K562 (cell line): ENCODE data around the gene HES6. TPM values are rescaled to one million over a fixed set of nuclear protein-coding genes. Genes with fewer than 3 reads are reported as not detected.

ENCODE experiments used
- CBFB ChIP-seq: sonication (generic); formaldehyde crosslinking; IDR thresholded peaks from 2 replicates; pipeline ENCODE4 v1.4.0; 2020; ENCODE audit warnings: mild to moderate bottlenecking, missing genetic modification reagents
- E2F3 ChIP-seq: fragments of 250-450 bp; sonication (Bioruptor Pico); IDR thresholded peaks from 2 replicates; pipeline ENCODE4 v1.4.0; 2020; ENCODE audit warnings: mild to moderate bottlenecking
- ELF1 ChIP-seq: fragments of 200-800 bp; sonication (Bioruptor generic); IDR thresholded peaks from 2 replicates; pipeline ENCODE4 v1.6.1; 2016; ENCODE audit warnings: missing genetic modification characterization, missing compliant biosample characterization
- ILK ChIP-seq: fragments of 450-650 bp; IDR thresholded peaks from 2 replicates; pipeline ENCODE4 v1.6.1; 2016; ENCODE audit warnings: missing genetic modification characterization, low read depth, mild to moderate bottlenecking, missing compliant biosample characterization, moderate library complexity, borderline replicate concordance
- JUND ChIP-seq, 2 experiments: IDR thresholded peaks; 2 replicates in 1 of 2; 3 replicates in 1 of 2; pipeline ENCODE4 v1.6.1; 2011; ENCODE audit warnings: borderline replicate concordance in 2 of 2, low read depth in 2 of 2, low read length in 2 of 2, improper control_type of control experiment in 1 of 2, missing biosample characterization in 1 of 2, missing genetic modification characterization in 1 of 2, missing genetic modification reagents in 1 of 2
- KDM5B ChIP-seq: fragments of 200-600 bp; sonication (generic); IDR thresholded peaks from 2 replicates; pipeline ENCODE4 v1.6.1; 2012; ENCODE audit warnings: low read depth, mild to moderate bottlenecking, moderate library complexity, low read length, control low read depth, inconsistent platforms; ENCODE audit not compliant: insufficient replicate concordance
- L3MBTL2 ChIP-seq: fragments of 450-650 bp; IDR thresholded peaks from 2 replicates; pipeline ENCODE4 v1.6.1; 2016; ENCODE audit warnings: mild to moderate bottlenecking, moderate library complexity
- NRF1 ChIP-seq, 2 experiments: fragments of 450-650 bp; IDR thresholded peaks in 1 of 2; conservative IDR thresholded peaks in 1 of 2; 2 replicates each; pipeline ENCODE4 v1.6.1; 2014; ENCODE audit warnings: mild to moderate bottlenecking in 2 of 2
- PHF8 ChIP-seq: fragments of 200-600 bp; sonication (generic); IDR thresholded peaks from 2 replicates; pipeline ENCODE4 v1.6.1; 2012; ENCODE audit warnings: mixed run types, mild to moderate bottlenecking, inconsistent platforms, low read length, moderate library complexity, borderline replicate concordance
- POLR2A ChIP-seq: fragments of 450-650 bp; conservative IDR thresholded peaks from 2 replicates; pipeline ENCODE4 v1.6.1; 2016
- POLR2B ChIP-seq: fragments of 450-650 bp; IDR thresholded peaks from 2 replicates; pipeline ENCODE4 v1.6.1; 2018; ENCODE audit warnings: low read depth; ENCODE audit not compliant: partially characterized antibody
- RB1 ChIP-seq: fragments of 450-650 bp; IDR thresholded peaks from 2 replicates; pipeline ENCODE4 v1.6.1; 2017; ENCODE audit warnings: low read depth, mild to moderate bottlenecking
- SAFB ChIP-seq: fragments of 200-400 bp; formaldehyde crosslinking; IDR thresholded peaks from 2 replicates; pipeline ENCODE4 v1.6.1; 2017; ENCODE audit warnings: low read depth, low read length, borderline replicate concordance
- SIN3A ChIP-seq, 2 experiments: fragments of 150-350 bp in 1 of 2; IDR thresholded peaks; 2 replicates each; pipeline ENCODE4 v1.6.1; 2011 to 2016; ENCODE audit warnings: borderline replicate concordance in 2 of 2, low read depth in 2 of 2, low read length in 2 of 2, mild to moderate bottlenecking in 2 of 2, moderate library complexity in 2 of 2; ENCODE audit not compliant: control insufficient read depth in 1 of 2
- SMAD4 ChIP-seq: fragments of 250-450 bp; sonication (Bioruptor Pico); conservative IDR thresholded peaks from 2 replicates; pipeline ENCODE4 v1.8.0; 2021; ENCODE audit warnings: inconsistent platforms, mild to moderate bottlenecking, moderate library complexity
- TAF1 ChIP-seq: IDR thresholded peaks from 2 replicates; pipeline ENCODE4 v1.6.1; 2011; ENCODE audit warnings: mild to moderate bottlenecking, low read length, moderate library complexity; ENCODE audit not compliant: insufficient read depth, control insufficient read depth, severe bottlenecking; ENCODE audit errors: extremely low read depth
- ZNF175 ChIP-seq: fragments of 200-800 bp; sonication (Bioruptor generic); IDR thresholded peaks from 2 replicates; pipeline ENCODE4 v1.6.1; 2016; ENCODE audit warnings: low read depth, mild to moderate bottlenecking, missing genetic modification characterization, missing compliant biosample characterization
- ZNF695 ChIP-seq: fragments of 450-650 bp; formaldehyde crosslinking; IDR thresholded peaks from 2 replicates; pipeline ENCODE4 v1.4.0; 2020; ENCODE audit warnings: mild to moderate bottlenecking, moderate library complexity
- polyA plus RNA-seq, 8 experiments: library from polyadenylated mRNA; depleted of rRNA in 4 of 8; stranded (reverse) in 5 of 8; unstranded in 3 of 8; fragments of >200 nt; fragmentation: Nextera tagmentation in 2 of 8; fragmentation: Illumina TruSeq in 1 of 8; extraction: Ambion mirVana in 2 of 8; extraction: Trizol in 1 of 8; gene quantifications; 2 replicates each; pipeline versions ENCODE4 v1.2.1 to v1.2.3, GENCODE V29; 2011 to 2014; ENCODE audit warnings: inconsistent platforms in 1 of 8, missing spikeins in 1 of 8
- total RNA-seq, 7 experiments: library from RNA; depleted of rRNA in 6 of 7; stranded (reverse); fragments of >200 nt in 6 of 7; fragmentation: Illumina TruSeq in 2 of 7; extraction: Trizol in 2 of 7; gene quantifications; 2 replicates each; pipeline versions ENCODE4 v1.2.1 to v1.2.3, GENCODE V29; 2011 to 2021; ENCODE audit warnings: low replicate concordance in 1 of 7
- TF ChIP-seq, protein P1 (sequence below): fragments of 450-650 bp; IDR thresholded peaks from 2 replicates; pipeline ENCODE4 v1.6.1; 2017; ENCODE audit warnings: antibody characterized with exemption, mild to moderate bottlenecking
- TF ChIP-seq, protein P2 (sequence below): fragments of 250-450 bp; sonication (Bioruptor Pico); IDR thresholded peaks from 2 replicates; pipeline ENCODE4 v1.5.1; 2021; ENCODE audit warnings: mild to moderate bottlenecking

The HES6 gene
- total and polyA plus RNA-seq, 9 of the 15 experiments (the other 6 are each of a cell fraction or from before 2014, with no cell fraction given): 6.2 to 133 (median 29.2) TPM

DNA sequence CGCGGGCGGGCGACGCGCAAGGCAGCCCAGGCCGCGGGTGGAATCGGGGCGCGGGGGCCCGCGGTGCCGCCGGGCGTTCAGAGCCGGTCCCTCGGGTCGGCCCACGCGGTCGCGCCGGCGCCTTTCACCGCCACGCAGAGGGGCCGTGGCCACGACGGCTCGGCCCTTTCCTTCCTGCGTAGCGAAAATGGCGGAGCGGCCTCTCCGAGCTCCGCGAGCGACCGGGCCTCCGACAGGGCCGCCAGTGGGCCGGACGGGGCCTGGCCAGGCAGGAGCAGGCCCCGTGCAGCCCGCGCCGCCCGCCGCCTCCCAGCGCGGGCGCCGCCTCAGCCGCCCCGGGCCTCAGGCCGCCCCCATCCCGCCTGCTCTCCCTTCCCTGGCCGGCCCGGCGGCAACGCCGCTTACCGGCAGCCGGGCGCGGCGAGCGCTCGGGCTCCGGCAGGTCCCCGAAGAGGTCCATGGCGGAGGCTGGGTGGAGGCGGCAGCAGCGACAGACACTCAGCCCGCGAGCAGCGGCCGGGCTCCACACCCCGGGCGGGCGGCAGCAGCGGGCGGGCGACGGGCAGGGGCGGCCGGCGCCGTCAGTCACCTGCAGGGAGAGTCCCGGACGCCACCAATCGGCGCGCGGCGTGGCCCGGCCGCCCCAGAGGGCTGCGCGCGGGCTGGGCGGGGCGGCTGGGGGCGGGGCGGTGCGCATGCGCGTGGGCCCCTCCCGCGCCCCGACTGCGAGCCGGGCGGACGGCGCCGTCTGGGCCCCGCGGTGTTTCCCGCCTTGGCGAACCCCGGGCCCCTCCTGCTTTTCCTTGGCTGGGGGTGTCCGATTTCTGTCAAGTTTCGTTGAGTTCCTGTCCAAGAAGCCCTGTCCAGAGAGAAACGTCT, 36.5 kb downstream of the HES6 start, which contains the start of gene ILKAP (continued):
- TF ChIP-seq ELF1 (tag): peak; percentile 34; the same call in 1 of the 2 replicates
- TF ChIP-seq KDM5B: peak; percentile 49
- TF ChIP-seq L3MBTL2: peak; percentile 85
- TF ChIP-seq, protein P1, sequence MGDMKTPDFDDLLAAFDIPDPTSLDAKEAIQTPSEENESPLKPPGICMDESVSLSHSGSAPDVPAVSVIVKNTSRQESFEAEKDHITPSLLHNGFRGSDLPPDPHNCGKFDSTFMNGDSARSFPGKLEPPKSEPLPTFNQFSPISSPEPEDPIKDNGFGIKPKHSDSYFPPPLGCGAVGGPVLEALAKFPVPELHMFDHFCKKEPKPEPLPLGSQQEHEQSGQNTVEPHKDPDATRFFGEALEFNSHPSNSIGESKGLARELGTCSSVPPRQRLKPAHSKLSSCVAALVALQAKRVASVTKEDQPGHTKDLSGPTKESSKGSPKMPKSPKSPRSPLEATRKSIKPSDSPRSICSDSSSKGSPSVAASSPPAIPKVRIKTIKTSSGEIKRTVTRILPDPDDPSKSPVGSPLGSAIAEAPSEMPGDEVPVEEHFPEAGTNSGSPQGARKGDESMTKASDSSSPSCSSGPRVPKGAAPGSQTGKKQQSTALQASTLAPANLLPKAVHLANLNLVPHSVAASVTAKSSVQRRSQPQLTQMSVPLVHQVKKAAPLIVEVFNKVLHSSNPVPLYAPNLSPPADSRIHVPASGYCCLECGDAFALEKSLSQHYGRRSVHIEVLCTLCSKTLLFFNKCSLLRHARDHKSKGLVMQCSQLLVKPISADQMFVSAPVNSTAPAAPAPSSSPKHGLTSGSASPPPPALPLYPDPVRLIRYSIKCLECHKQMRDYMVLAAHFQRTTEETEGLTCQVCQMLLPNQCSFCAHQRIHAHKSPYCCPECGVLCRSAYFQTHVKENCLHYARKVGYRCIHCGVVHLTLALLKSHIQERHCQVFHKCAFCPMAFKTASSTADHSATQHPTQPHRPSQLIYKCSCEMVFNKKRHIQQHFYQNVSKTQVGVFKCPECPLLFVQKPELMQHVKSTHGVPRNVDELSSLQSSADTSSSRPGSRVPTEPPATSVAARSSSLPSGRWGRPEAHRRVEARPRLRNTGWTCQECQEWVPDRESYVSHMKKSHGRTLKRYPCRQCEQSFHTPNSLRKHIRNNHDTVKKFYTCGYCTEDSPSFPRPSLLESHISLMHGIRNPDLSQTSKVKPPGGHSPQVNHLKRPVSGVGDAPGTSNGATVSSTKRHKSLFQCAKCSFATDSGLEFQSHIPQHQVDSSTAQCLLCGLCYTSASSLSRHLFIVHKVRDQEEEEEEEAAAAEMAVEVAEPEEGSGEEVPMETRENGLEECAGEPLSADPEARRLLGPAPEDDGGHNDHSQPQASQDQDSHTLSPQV: peak; percentile 72
- TF ChIP-seq SAFB: peak; percentile 60; the same call in 1 of the 2 replicates
- TF ChIP-seq RB1: peak; percentile 44
- TF ChIP-seq TAF1: peak; percentile 51
- peak; percentile 70; the same call in 1 of the 2 replicates for TF ChIP-seq E2F3 (CRISPR knock-in tag)
- TF ChIP-seq NRF1 (conservative IDR thresholded peaks at IDR 0.05 in 1 of 2, IDR thresholded peaks at IDR 0.05 in 1 of 2): peak; percentile 86 to 88
- TF ChIP-seq ZNF175: no peak
- TF ChIP-seq, protein P2, sequence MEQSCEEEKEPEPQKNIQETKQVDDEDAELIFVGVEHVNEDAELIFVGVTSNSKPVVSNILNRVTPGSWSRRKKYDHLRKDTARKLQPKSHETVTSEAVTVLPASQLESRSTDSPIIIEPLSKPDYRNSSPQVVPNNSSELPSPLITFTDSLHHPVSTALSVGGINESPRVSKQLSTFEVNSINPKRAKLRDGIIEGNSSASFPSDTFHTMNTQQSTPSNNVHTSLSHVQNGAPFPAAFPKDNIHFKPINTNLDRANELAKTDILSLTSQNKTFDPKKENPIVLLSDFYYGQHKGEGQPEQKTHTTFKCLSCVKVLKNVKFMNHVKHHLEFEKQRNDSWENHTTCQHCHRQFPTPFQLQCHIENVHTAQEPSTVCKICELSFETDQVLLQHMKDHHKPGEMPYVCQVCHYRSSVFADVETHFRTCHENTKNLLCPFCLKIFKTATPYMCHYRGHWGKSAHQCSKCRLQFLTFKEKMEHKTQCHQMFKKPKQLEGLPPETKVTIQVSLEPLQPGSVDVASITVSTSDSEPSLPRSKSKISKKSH (CRISPR knock-in tag): no peak
- peak; percentile 72 for TF ChIP-seq POLR2A
- no peak; the same call in 1 of the 2 replicates for TF ChIP-seq SMAD4 (CRISPR knock-in tag)
- 0 out of 2 replicates have a peak, but pooled peaks have one; percentile 5 for TF ChIP-seq JUND (IDR thresholded peaks at IDR 0.05; ENCODE audit: borderline replicate concordance, low read depth, low read length)
- no peak for TF ChIP-seq JUND (tag; IDR thresholded peaks at IDR 0.05; ENCODE audit: borderline replicate concordance, low read depth, low read length)
- TF ChIP-seq SIN3A (IDR thresholded peaks at IDR 0.05; ENCODE audit: borderline replicate concordance in 2 of 2, control insufficient read depth in 1 of 2, low read depth in 2 of 2, low read length in 2 of 2): 0 out of 4 replicates have a peak, but pooled peaks of 1 of the 2 experiments have one; percentile 27
- TF ChIP-seq ILK: no peak
- peak; percentile 39 for TF ChIP-seq POLR2B
- TF ChIP-seq ZNF695 (CRISPR knock-in tag): no peak
- no peak for TF ChIP-seq CBFB (CRISPR knock-in tag)
- TF ChIP-seq PHF8: peak; percentile 73; the same call in 1 of the 2 replicates
